GM12891 (cell line): Measurements from ENCODE around the gene TRIM72.
"Not testable (repeated sequence)": the region's sequence is repeated elsewhere in the genome, so short reads cannot be mapped to it uniquely, and the experiment has no call there.

Source experiments
- DNase-seq: peaks from one replicate; pipeline ENCODE4 v3.0.0; 2011; ENCODE audit warnings: low spot score; ENCODE audit not compliant: insufficient read length
- FAIRE-seq: peaks from 2 replicates; lab custom pipeline; 2011; peaks lifted over from hg19 to GRCh38; lab: Jason Lieb, UNC
- PAX5 ChIP-seq: IDR thresholded peaks from 2 replicates; pipeline ENCODE4 v1.6.1; 2011; ENCODE audit warnings: low read length, moderate library complexity, mild to moderate bottlenecking; ENCODE audit not compliant: insufficient read depth, severe bottlenecking
- POLR2A ChIP-seq: IDR thresholded peaks from 2 replicates; pipeline ENCODE4 v1.6.1; 2011; ENCODE audit warnings: low read depth, low read length, control low read depth
- POLR2AphosphoS5 ChIP-seq: IDR thresholded peaks from 2 replicates; pipeline ENCODE4 v1.6.1; 2011; ENCODE audit warnings: low read depth, low read length, control low read depth
- POU2F2 ChIP-seq: IDR thresholded peaks from 2 replicates; pipeline ENCODE4 v1.6.1; 2011; ENCODE audit warnings: low read depth, mild to moderate bottlenecking, control low read depth, low read length, moderate library complexity
- SPI1 ChIP-seq: IDR thresholded peaks from 2 replicates; pipeline ENCODE4 v1.6.1; 2011; ENCODE audit warnings: low read depth, low read length, control low read depth
- TAF1 ChIP-seq: IDR thresholded peaks from 2 replicates; pipeline ENCODE4 v1.6.1; 2011; ENCODE audit warnings: low read depth, low read length, control low read depth

Gene TRIM72

DNA sequence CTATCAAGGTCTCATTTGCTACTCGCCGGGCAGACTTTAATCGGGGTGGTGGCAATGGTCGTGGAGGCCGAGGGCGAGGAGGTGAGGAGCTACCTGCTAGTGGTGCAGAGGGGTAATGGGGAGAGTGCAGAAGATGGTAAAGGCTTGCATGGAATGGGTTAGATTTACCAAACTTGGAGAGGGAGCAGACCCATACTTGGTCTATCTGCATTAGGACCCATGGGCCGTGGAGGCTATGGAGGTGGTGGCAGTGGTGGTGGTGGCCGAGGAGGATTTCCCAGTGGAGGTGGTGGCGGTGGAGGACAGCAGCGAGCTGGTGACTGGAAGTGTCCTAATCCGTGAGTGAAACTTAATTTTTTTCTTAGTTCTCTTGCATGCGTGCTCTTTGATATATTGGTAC lies 23.9 kb upstream of the TRIM72 start:
- TF ChIP-seq TAF1 (no peak), POLR2AphosphoS5 (peak; percentile 81), POU2F2 (peak; percentile 62; the same call in 1 of the 2 replicates), SPI1 (no peak), POLR2A (peak; percentile 65; the same call in 1 of the 2 replicates), PAX5 (no peak)
- DNase-seq (no peak), FAIRE-seq (no peak)

DNA sequence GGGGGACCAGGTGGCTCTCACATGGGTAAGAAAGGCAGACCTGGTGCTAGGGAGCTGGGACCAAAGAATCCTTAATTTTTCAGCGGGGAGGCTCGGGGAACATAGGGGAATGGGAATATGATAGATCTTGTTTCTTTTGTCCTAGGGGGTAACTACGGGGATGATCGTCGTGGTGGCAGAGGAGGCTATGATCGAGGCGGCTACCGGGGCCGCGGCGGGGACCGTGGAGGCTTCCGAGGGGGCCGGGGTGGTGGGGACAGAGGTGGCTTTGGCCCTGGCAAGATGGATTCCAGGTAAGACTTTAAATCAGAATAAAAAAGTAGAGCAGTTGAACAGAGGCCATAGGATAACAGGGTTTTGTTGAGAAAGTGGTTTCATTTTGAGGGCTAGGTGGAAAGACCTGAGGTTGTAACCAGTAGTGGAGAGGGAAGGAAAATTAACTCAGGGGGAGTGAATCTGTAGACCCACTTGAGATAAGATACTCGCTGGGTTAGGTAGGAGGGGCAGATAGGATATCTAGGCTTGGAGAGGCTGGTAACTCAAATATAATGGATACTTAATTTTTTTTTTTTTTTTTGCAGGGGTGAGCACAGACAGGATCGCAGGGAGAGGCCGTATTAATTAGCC lies 23.0 kb upstream of the TRIM72 start:
- no peak for FAIRE-seq
- DNase-seq = no peak
- TF ChIP-seq POLR2AphosphoS5 (peak; percentile 33; the same call in 1 of the 2 replicates), TAF1 (no peak)

DNA sequence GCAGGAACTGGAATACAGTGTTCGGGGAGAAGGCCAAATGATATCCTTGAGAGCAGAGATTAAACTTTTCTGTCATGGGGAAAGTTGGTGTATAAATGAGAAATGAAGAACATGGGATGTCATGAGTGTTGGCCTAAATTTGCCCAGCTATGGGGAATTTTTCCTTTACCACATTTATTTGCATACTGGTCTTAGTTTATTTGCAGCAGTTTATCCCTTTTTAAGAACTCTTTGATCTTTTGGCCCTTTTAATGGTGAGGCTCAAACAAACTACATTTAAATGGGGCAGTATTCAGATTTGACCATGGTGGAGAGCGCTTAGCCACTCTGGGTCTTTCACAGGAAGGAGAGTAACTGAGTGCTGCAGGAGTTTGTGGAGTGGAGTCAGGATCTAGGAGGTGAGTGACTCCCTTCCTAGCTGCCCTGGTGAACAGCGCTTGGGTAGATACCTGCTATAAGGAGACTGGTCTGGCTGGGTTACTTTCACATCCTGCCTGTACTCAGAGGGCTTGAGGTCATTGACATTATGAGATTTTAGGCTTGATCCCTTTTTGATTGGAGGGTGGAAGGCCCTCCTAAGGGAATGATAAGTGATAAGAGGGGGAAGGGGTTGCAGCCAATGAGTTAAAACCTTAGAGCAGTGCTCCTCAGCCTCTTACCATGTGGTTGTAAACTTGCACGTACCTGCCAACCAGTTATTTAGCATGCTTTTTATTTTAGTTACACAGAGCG lies 22.1 kb upstream of the TRIM72 start:
- DNase-seq (no peak), FAIRE-seq (no peak)
- TF ChIP-seq PAX5 (no peak), POU2F2 (no peak), TAF1 (no peak), POLR2A (peak; percentile 85), SPI1 (no peak), POLR2AphosphoS5 (peak; percentile 83)

DNA sequence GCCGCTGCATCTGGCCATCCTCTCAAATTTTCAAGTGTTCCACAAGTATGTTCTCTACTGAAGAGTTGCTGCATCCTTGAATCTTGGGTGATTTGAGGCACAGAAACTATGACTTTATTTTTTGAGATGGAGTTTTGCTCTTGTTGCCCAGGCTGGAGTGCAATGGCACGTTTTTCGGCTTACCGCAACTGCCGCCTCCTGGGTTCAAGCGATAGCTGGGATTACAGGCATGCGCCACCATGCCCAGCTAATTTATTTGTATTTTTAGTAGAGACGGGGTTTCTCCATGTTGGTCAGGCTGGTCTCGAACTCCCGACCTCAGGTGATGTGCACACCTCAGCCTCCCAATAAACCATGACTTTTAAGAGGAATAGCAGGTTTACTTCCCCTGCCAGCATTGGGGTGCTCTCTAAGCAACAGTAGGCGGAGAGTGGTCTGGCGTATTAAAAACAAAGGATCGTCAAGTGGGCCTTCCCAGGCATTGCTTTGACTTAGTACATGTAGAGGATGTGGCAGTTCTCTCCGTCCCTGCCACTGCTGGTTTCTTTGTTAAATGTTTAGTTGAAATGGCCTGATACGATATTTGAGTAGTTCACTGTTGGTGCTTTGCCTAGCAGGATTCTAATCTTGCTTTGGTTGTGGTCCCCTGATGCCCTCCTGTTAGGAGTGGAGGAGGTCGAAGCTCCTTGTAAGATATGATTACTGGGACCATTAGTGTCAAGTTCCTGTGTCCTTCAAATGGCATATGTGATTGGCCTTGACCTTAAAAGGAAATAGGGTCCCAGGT lies 20.9 kb upstream of the TRIM72 start:
- no peak for FAIRE-seq
- DNase-seq = no peak
- TF ChIP-seq TAF1 (no peak), POU2F2 (no peak), PAX5 (no peak), POLR2AphosphoS5 (peak; percentile 39; the same call in 1 of the 2 replicates), SPI1 (no peak), POLR2A (no peak; the same call in 1 of the 2 replicates)

DNA sequence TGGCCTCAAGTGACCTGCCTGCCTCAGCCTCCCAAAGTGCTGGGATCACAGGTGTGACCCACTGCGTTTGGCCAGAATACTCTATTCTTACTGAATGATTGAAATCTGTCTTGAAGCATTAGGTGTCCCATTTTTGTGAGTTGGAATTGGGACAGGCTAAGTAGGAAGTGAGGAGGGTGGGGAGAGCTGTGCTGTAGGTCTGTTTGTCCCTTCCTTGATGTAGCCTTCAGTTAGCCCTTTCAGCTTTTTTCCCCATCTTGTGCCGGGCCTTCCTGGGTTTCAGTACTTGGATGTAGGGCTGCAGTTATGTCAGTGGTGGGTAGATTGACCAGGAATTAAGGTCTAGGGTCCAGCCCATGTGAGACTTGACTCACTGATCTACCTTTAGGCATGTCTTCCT lies 20.0 kb upstream of the TRIM72 start:
- FAIRE-seq (no peak), DNase-seq (no peak)
- TF ChIP-seq SPI1 = no peak
- TF ChIP-seq TAF1 = no peak
- TF ChIP-seq POLR2A = no peak
- TF ChIP-seq POLR2AphosphoS5 = peak; percentile 78; the same call in 1 of the 2 replicates

DNA sequence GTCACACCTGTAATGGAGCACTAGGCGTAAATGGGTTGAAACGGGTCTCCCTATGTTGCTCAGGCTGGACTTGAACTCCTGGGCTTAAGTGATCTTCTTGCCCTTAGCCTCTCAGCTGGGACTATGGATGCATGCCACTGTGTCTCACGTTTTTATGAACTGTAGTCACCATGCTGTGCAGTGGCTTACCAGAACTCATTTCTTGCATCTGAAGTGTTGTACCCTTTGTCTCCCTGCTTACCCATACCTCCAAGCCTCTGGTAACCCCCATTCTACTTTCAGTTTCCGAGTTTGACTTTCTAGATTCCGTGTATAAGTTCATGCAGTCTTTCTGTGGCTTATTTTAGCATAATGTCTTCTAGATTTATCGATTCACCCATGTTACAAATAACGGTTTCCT lies 19.0 kb upstream of the TRIM72 start:
- TF ChIP-seq POLR2A (peak; percentile 63; the same call in 1 of the 2 replicates), SPI1 (no peak), TAF1 (no peak), PAX5 (no peak), POLR2AphosphoS5 (peak; percentile 92), POU2F2 (peak; percentile 29; the same call in 1 of the 2 replicates)
- no peak for FAIRE-seq
- DNase-seq = no peak

DNA sequence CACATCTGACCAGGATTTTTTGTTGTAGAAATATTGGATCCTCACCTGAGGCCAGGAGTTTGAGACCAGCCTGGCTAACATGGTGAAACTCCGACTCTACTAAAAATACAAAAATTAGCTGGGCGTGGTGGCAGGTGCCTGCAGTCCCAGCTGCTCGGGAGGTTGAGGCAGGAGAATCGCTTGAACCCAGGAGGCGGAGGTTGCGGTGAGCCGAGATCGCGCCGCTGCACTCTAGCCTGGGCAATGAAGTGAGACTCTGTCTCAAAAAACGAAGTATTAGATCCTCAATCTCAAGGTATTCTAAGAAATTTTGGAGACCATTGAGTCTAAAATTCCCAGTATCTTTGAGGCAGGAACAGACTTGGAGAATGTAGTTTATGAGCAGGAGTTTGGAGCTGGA lies 18.1 kb upstream of the TRIM72 start:
- not testable (repeated sequence) for DNase-seq, FAIRE-seq

DNA sequence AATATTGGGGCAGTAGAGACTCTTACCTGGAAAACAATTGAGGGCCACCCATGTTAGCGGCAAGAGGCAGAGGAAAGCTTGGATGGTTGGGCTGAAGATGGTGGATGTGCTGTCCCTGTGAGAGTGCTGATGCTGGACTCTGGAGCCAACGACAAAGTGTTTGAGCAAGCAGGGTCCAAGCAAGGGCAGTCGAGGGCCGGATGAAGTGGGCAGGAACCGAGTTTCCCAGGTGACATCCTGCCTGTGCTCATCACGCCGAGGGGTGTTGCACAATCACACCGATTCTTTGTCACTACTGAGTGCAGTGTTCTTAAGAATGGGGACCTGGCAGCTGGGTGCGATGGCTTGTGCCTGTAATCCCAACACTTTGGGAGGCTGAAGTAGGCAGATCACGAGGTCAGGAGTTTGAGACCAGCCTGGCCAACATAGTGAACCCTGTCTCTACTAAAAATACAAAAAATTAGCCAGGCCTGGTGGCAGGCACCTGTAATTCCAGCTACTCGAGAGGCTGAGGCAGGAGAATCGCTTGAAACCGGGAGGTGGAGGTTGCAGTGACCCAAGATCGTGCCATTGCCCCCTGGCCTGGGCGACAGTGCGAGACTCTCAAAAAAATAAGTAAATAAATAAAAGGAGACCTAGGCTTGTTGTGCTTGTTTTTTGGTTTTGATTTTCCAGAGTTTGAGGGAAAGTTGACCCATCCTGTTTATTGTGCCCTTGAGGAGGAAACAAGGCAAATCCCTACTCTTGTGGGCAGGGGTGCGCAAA lies 17.4 kb upstream of the TRIM72 start:
- TF ChIP-seq SPI1 (no peak), POU2F2 (no peak; the same call in 1 of the 2 replicates), TAF1 (no peak), PAX5 (no peak), POLR2A (peak; percentile 68), POLR2AphosphoS5 (peak; percentile 84)
- DNase-seq = no peak
- no peak for FAIRE-seq

DNA sequence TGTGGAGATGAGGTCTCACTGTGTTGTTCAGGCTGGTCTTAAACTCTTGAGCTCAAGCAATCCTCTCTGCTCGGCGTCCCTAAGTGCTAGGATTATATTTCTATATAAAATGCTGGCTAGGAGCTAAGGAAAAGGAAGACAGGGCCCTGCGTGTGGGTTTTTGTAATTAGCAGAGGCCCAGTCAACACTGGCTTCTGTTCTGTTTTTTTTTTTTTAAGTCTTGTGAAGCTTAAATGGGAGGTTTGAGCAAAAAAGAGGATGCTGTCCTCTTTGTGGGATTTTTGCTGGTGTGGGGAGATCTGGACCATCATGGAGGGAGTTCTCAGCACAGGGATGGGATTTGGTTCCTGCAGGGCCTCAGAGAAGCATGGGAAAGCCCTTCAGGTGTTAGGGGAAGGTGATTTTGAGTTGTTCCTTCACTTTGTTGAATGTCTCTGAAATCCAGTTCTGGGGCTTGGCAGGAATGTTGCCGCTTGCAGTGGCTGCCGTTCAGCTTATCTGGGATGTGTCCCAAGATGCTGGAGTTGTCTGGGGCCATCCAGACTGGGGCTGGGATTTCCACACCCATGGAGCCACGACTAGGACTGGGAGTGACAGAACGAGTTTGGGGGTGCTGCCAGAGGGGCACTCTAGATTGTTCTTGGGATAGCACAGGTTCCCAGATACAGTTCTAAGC lies 15.6 kb upstream of the TRIM72 start:
- no peak for FAIRE-seq
- DNase-seq = no peak
- TF ChIP-seq PAX5 (no peak), TAF1 (no peak), POU2F2 (peak; percentile 30), POLR2AphosphoS5 (peak; percentile 57; the same call in 1 of the 2 replicates), SPI1 (no peak), POLR2A (peak; percentile 57; the same call in 1 of the 2 replicates)
